ENCODE results near the gene ZMYND11.
"Not testable (repeated sequence)": the region's sequence is repeated elsewhere in the genome, so short reads cannot be mapped to it uniquely, and the experiment has no call there.

Gene ZMYND11

DNA sequence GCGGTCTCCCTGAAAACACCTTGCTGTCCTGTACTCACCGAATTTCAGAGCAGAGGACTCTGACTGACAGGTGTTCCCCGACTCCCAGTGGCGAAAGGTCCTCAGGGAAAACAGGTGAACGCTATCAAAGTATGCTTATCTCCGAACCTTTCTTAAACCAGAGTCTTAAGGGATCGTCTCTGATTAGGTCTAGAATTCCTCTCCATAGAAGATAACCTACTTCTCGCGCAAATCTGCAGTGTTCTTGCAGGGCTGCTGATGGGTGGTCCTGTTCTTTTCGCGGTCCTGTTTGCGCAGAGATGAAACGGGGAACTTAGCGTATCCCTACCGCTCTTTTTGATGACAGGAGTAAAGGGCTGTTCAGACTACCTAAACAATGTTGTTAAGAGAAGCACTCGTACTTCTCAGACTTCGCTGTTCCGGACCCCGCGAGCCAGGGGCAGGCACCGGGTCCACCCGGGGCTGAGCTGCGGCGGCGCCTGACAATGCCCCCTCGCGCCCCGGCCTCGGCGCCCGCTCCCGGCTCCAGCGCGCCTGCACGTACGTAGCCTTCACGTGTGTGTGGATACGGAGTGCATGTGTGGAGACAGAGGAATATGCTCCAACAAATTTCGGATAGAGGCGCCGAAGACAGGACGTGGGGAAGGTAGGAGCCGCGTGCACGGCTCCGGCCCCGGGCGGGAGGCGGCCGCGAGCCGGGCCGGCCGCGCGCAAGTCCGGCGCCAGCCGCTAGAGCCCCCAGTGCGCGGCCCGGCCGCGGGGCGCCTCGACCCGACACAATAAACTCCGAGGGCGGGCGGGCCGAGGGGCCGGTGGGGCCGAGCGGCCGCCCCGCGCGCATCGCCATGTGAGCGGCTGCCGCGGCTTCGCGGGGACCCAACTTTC, 766 bp upstream of the ZMYND11 start:
- DNase-seq, result peak; percentile 17

DNA sequence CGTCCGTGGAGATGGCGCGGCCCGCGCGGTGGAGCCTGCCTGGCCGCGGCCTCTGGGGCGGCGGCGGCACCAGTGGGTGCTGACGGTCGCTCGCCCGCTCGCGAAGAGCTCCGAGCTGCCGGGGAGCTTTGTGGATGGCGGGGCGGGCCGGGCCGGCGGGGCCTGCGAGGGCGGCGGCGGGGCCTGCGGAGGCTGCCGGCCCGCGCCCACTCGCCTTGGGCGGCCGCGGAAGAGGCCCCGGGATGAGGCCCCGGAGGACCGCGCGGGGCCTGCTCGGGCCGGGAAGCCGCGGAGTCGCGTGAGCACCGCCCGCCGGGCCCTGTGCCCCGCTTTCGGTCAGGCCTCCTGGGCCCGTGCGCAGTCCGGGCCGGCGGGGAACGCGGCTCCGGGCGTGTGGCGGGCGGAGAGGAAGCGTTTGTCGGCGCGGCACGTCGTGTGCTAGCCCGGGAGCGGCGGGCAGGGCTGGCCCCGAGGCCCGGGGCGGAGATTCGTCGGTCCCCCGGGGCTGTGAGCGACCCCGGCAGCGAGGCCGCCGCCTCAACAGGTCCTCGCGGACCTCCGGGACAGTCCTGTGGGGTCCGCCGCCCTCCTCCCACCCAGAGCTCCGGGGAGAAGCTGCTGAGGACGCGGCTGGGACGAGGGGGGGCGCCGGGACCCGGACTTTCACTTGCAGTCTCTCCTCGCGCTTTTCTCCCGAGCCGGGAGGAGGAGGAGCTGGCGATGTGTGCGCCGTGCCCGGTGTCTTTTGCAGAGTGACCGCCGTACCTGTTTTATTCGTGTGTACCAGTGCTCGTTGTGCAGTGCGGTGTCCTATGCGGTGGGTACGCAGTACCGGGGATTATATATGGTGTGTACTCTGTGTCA, 578 bp downstream of the ZMYND11 start:
- peak; percentile 43 for DNase-seq

DNA sequence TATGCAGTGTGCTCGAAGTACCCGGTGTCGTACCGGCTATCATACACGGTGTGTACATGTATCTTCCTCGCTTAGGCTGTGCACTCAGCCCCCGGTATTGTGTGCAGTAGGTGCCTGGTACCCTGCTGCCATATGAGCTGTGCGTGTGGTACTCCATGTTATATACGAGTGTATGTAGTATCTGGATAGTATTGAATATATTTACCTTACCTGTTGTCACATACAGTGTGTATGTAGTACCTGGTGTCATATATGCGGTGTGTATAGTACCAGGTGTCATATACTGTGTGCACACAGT, 1.2 kb downstream of the ZMYND11 start:
- DNase-seq, result no peak

DNA sequence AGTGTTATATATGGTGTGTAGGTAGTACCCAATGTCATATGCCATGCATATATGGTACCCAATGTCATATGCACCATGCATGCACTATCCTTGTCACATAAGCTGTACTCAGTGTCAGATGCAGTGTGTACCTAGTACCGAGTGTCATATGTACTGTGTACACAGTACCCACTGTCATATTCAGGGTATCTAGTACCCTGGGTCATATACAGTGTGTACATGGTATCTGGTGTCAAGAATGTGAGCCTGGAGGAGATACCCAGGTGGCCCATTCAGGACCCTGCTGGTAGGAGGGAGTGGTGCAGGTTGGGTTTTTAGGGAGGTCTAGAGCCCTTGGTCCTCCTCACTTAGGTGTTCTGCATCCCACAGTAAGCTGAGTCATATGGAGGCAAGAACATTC, 1.8 kb downstream of the ZMYND11 start:
- peak; percentile 39 for DNase-seq

DNA sequence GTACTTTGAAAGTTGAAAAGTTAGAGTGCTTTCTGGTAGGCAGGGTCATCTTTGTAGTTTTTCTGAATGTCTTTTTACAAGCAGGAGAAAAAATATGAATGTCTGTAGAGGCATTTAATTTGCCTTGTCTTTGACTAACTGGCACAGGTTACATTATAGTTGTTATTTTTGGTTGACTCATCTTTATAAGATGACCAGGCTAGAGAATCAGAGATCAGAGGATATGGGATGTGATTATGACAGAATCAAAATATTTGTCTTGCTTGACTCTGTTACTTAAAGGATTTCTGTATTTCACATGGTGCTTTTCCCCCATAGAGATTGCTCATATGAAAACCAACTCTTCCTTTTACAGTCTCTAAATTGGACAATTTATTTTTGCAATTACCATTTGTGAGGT, 2.4 kb downstream of the ZMYND11 start:
- no peak for DNase-seq

DNA sequence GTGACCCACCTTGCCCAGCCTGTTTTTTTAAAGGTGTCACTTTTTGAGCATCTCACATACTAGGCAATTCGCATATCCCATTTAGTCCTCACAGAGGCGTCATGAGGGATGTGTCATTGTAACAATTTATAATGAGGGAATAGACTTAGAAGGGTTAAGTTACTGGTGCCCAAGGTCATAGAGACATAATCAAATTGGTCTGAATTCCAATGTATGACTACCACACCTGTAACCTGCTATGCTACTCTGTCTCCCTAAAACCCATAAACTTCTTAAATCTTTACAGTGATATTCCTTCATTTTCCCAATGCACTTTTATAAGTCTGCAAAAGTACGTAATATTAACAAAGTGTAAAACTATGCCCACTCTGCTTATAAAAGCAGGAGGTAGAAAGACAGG, 7.1 kb downstream of the ZMYND11 start:
- DNase-seq, result no peak

DNA sequence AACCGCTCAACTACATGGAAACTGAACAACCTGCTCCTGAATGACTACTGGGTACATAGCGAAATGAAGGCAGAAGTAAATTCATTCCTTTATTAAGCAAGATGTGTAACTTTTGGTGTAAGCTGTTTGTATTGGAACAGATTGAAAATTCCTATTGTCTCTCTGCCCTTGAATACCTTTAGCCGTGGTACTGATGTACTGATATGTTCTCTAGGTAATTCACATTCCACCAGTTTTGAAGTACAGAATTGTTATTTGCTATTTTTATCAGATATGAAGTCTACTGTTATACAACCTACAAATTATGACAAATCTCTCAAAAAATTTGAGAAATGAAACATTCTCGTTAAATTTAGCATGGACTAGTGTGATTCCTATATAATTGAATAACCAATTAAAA, 17.7 kb downstream of the ZMYND11 start:
- no peak for DNase-seq

DNA sequence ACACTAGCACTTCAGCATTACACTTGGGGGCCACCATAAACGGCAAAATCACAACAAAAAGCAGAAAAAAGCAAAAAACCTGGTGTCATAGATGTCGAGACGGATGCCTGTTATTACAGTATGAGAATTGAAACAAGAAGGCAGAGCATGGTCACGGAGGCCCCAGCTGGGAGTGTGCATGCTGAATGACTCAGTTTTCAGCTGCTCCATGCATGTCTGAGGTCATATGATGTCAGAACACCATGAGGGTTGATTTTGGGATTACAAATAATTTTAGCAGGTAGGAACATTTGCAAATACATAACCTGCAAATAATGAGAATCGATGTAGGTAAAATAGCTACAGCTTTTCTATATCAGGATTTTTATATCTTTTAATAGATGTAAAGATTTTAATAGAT, 19.1 kb downstream of the ZMYND11 start:
- no peak for DNase-seq

DNA sequence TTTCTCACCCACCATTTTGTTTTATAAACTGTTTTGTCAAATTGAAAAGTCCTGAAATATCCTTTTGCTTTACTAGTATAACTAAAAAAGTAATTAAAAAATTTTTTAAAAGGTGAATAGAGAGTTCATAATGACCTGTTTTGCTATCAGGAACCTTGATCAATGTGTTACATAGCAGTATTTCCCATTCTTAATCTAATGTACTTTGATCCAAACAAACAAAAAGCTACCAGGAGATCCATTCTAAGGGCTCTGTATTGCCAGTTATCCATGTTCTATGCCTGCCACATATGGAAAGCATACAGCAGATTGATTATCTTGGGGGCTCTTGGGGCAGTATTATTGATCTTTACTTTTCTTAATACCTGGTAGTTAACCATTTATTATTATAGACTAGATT, 32.1 kb downstream of the ZMYND11 start:
- no peak for DNase-seq

DNA sequence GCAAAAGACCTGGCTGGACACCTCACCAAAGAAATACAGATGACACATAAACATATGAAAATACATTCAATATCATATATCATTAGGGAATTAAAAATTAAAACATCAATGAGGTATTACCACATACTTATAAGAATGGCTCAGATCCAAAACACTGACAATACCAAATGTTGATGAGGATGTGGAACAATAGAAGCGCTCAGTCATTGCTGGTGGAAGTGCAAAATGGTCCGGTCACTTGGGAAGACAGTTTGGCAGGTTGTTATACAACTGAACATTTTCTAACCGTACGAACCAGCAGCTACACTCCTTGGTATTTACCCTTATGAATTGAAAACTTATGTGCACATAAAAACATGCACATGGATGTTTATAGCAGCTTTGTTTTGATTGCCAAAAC, 38.5 kb downstream of the ZMYND11 start:
- DNase-seq, result no peak

DNA sequence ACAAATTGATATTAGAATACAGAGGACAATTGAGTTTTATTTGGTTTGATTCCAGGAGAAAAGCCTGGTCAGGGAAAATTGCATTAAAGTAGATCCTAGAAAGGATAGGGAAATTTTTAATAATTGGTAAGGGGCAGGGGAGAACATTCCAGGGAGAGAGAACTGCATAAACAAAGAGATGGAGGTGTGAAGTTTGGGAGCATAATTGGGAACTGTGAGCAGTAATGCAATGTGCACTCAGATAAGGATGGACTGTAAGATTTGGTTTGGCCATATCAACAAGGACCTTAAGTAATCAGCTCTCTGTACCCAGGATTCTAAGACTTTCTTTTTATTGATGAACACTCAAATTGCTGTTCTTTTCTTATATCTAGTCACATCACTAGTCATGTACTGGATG, 41.4 kb downstream of the ZMYND11 start:
- no peak for DNase-seq

DNA sequence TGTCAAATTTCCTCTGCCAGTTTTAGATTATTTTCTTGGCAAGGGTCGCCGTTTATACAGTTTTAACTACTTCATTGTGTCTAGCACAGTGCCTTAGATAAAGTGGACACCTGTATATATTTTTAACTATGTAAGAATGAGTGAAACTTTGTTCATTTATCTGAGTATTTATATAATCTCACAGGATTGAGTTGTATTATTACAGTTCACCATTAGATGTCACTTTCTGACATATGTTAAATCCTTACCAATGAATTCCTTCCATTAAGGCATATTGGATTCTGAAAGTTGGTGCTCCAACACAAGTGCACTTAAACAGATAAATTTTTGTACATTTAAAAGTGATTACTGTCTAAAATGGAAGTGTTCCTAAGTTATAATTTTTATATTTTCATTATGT, 43.0 kb downstream of the ZMYND11 start:
- no peak for DNase-seq

DNA sequence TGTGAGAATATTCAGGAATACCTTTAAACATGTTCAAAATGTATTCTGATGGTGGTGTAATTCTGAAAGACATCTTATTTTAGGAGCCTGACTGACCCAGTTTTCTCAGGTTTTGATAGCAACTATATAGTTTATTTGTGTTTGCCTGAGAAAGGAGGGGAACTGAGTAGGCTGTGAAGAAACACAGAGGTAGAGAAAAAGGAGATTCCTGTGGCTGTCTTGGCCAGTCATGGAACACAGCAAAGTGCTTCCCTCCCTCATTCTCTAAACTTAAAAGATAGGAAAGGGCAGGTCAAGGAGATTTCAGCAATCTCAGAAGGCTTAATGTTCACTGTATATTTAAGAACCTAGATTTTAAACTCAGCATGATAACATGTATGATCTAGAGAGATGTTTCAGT, 43.5 kb downstream of the ZMYND11 start:
- DNase-seq, result no peak

DNA sequence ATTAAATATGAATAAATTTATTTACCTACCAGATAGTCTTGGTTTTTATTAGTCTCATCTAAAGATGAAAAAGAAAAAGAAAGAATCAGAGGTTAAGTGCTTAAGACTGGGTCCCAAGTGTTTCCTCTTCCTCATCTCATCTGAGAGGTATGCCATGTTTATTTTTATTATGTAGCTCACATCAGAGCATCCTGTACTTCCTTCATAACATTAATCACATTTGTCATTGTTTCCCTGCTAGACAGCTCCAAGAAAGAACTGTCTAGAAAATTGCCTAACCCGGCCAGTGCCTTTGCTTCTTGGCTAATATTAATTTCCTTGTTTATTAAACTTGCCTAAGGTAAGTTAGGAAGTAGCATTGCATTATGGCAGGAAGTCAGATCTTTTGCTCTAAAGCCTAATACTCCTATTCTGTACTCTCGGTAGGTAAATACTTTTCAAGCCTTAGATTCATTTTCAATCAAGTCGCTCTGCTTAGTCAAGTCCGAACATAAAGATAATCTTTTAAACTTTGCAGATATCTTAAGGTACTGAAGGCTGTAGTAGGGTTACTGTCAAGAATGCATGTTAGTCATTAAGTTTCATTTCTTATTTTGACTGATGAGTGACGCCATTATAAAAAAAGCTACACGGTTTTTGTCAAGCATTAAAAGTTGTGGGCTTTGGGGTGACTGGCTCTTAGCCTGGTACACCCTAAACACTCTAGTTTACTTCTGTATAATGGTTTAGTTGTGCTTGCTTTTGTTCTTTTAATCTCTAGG, 47.4 kb downstream of the ZMYND11 start:
- DNase-seq, result no peak

DNA sequence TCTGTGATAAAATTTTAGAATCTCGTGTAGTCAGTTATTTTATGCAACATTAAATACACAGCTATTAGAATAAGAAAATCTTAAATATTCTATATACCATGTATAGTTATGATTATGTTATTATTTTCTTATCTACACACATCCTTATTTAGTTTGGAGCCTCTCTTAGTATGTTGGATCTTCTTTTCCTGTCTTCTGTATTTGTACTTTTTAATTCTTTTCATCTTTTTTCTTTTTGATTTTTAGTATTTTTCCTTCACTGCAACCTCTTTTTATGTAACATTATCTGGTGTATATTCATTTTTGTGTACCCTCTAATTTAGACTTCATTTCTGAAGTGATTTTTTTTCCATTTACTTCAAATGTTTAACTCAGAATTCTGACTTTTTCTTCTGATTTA, 48.9 kb downstream of the ZMYND11 start:
- DNase-seq, result no peak

DNA sequence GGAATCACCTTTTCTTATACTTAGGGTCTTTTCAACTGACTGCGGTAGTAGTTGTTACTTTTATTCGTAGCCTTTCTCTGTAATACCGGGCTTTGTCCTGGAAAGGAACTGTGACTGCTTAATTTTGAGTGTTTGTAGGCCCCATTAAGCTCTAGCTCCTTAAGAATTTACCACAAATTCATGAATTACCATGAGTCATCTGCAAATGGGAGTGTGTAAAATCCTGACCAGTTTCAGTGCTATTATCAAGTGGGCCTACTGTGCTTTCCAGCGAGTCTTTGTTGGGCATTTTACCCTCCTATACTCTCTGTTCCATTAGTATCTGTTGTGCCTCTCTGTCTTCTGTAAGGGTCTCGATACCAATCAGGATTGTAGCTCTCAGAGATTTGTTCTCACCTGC, 49.7 kb downstream of the ZMYND11 start:
- no peak for DNase-seq

DNA sequence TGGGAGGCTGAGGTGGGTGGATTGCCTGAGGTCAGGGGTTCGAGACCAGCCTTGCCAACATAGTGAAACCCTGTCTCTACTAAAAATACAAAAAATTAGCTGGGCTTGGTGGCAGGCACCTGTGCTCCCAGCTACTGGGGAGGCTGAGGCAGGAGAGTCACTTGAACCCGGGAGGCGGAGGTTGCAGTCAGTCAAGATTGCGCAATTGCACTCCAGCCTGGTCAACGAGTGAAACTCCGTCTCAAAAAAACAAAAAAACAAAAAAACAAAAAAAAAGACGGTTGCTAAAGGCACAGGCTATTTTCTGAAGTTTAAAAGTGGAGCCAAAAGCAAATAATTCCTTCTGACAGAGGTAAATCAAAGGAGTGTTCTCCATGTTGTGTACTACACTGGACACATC, 50.3 kb downstream of the ZMYND11 start:
- DNase-seq, result not testable (repeated sequence)

DNA sequence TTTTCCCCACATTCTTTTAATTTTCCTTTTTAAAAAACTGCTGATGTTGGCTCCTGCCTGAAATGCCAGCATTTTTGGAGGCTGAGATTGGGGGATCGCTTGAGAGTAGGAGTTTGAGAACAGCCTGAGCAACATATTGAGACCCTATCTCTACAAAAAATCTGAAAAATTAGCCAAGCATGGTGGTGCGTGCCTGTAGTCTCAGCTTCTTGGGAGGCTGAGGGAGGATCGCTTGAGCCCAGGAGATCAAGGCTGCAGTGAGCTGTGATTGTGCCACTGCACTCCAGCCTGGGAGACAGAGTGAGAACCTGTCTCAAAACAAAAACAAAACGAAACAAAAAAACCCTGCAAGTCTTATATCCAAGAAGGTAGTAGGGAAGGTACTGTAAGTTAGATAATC, 51.7 kb downstream of the ZMYND11 start:
- no peak for DNase-seq

DNA sequence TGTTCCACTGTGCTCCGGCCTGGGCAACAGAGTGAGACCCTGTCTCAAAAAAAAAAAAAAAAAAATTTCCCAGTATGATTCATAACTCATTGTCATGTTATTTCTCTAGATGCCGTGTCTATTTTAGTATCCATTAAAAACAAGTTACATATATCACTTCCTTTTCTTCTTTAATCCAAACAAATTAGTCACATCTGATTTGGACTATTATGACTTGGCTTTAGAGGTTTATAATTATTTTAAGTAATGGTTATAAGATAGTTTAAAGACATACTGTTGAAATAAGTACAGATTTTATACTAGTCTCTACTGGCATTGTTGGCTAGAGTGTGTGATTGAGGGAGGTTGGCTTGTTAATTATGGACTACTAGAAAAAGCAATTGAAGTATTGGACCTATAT, 53.3 kb downstream of the ZMYND11 start:
- no peak for DNase-seq

DNA sequence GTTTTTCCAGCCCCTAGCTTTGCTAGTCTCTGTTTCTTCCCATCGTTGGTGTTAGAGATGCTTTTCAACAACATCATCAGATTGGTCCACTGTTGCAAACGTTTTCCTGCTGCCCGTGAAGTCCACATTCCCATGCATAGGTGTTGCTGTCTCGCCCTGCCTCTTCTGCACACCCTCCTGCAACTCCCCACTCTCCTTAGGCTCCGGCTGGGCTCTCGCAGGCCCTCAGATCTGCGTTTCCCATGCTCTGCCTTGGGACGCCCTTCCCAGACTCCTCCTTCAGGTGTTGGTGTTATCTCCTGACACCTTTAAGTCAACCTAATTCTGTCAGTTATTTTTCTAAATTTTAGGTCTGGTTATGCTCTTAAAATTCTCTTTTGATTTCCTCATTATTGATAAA, 55.0 kb downstream of the ZMYND11 start:
- DNase-seq, result no peak

DNA sequence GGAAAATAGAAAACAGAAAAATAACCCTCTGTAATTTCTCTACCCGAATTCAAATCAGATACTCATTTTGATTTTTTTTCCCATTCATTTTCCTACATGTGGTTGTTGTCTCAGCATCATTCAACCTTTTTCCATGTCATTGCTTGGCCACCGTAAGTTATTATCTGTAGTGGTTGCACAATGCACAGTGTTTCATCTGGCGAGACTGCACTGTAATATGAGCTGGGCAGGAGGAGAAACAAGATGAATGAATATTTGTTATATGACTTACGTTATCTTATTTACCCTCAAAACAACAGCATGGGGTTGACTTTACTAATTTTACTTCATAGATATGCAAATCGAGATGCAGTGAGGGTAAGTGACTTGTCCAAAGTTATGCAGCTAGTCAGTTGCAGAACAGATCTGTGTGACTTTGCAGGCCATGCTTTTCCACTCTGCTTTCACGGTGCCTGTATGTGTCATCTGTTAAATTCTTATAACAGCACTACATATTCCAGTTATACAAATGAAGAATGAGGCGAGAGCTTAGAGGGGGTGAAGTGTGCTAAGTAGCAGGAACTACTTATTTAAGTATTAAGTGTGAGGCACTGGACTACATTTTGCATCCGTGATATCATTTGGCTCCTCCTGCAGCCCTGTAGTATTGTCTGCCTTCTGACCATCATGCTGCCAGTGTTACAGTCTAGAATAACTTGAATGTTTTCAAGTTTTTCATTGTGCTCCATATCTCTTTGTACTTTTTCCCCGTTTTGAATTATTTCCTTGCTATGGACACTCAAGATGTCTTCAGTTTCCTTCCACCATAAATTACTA, 56.7 kb downstream of the ZMYND11 start:
- no peak for DNase-seq

DNA sequence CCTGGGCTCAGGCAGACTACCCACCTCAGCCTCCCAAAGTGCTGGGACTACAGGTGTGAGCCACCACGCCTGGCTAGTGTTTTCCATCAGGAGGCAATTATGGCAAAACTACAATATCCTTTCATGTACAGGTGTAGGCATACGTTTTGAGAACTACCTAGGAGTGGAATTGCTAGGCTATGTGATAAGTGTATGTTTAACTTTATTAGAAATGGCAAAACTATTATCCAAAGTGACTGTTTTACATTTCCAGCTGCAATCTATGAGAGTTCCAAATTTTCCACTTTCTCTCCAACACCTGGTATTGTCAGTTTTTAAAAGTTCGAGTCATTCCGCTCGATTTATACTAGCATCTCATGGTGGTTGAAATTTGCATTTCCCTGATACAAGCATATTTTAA, 59.0 kb downstream of the ZMYND11 start:
- no peak for DNase-seq

DNA sequence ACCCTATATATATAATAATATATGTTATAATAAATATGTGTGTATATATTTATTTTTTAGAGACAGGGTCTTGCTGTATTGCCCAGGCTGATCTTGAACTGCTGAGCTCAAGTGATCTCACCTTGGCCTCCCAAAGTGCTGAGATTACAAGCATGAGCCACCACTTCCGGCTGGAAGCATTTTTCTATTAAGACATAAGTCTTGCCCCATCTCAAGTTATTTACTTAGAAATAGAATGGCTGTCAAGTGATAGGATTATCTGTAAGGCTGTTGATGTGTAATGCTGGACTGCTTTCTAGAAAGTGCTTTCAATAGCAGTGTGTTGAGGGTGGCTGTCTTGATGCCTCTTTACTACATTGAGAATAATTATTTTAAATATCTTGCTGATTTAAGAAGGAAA, 65.2 kb downstream of the ZMYND11 start:
- no peak for DNase-seq
